Medulla oblongata (tissue), 1 donor: ENCODE data around the gene MAMLD1.

Experiments
- DNase-seq: peaks from one replicate; pipeline ENCODE4 v3.0.0-alpha.2; 2015; ENCODE audit errors: extremely low spot score

MAMLD1 gene

DNA sequence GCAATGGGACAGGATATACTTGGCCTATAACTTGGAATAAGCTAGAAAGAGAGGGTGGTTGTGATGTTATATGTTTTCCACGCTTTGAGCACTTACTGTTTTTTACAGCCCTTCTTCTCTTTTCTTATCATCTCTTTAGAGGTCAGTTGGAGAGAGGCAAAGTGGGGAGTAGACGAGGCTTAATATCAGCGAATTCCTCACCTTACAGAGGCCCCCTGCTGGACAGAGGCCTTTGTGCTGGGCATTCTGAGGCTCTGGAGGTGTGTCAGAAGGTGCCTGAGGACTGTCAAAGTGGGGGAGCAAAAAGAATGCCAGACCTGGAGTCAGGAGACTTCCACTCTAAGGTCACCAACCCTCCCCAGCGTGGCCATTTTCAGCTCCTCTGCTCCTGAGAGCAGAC is 42.5 kb downstream of the MAMLD1 start:
- DNase-seq, result no peak

- DNase-seq, result no peak
These were observed 43.5 kb downstream of the MAMLD1 start for GRCh38 chrX:150406596-150406995.

GRCh38 chrX:150408007-150408406 is 44.9 kb downstream of the MAMLD1 start:
- DNase-seq, result no peak

- no peak for DNase-seq
These were observed 45.4 kb downstream of the MAMLD1 start for GRCh38 chrX:150408561-150408960.

DNA sequence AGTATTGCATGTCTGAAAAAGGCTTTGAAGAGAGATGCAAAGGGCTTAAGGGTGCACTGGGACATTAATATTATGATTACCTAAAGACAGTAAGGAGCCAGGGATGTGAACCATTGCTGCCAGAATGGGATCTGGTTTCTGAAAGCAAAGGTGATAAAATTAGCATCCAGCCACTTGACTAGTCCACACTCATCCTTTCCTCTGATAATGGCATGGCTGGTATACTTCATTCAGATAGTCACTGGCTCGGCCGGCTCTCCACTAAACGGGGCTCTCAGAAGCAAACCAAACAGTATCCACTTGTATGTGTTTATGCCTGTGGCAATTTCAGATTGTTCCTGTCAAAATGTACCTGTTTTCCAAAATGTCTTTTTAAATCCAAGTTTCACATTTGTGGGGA is 46.4 kb downstream of the MAMLD1 start:
- DNase-seq, result no peak

- DNase-seq, result no peak
These were observed 46.8 kb downstream of the MAMLD1 start for GRCh38 chrX:150409964-150410363.

DNA sequence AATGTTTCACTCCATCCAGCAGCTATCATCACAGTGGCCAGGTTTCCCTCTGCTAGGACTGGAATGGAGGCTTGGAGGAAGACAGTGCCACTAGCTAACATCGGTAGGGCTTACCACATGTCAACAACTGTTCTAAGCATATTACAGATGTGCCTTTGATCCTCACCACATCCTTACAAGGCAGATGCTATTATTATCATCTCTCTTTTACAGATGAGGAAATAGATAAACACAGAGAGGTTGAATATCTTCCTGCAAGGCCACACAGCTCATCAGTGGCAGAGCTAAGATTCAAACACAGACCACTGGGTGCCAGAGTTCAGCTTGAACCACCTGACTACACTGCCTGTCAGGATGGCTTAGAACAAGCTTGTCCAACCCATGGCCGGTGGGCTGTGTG is 47.4 kb downstream of the MAMLD1 start:
- no peak for DNase-seq

GRCh38 chrX:150411656-150412055 is 48.5 kb downstream of the MAMLD1 start:
- DNase-seq, result no peak

- DNase-seq, result no peak
These were observed 51.1 kb downstream of the MAMLD1 start for GRCh38 chrX:150414228-150414627.

GRCh38 chrX:150416469-150416868 is 53.4 kb downstream of the MAMLD1 start:
- DNase-seq, result no peak

DNA sequence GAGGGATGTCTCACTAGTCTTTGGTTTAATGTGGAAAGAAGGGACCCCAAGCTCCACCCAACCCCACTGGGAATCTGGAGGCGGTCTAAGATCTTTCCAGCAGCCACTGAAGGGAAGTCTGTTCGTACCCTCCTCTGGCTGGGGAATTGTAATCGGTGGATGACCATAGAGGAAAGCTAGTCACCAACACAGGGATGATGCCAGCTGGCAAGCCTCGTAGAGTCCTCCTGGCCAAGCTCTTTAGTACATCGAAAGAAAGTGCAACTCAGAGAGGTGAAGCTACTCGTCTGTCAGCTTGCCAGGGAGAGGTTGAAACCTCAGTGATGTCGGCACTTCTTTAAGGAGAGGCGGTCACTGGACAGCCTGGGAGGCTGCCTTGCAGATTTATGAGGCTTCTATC is 58.7 kb downstream of the MAMLD1 start:
- no peak for DNase-seq

- no peak for DNase-seq
These were observed 66.5 kb downstream of the MAMLD1 start for GRCh38 chrX:150429594-150429993.

GRCh38 chrX:150436195-150436594 is 73.1 kb downstream of the MAMLD1 start:
- no peak for DNase-seq

DNA sequence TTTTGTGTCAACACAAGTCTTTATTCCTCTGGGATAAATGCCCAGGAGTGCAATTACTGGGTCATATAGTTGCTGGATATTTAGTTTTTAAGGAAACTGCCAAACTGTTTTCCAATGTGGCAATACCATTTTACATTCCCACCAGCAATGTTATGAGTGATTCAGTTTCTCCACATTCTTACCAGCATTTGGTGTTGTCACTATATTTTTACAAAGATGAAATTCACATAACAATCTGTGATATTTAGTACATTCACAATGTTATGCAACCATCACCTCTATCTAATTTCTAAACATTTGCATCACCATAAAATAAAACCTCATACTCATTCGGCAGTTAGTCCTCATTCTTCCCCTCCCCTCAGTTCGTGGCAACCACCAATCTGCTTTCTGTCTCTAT is 75.0 kb downstream of the MAMLD1 start:
- no peak for DNase-seq

GRCh38 chrX:150446151-150446550 is 83.0 kb downstream of the MAMLD1 start:
- DNase-seq, result no peak

DNA sequence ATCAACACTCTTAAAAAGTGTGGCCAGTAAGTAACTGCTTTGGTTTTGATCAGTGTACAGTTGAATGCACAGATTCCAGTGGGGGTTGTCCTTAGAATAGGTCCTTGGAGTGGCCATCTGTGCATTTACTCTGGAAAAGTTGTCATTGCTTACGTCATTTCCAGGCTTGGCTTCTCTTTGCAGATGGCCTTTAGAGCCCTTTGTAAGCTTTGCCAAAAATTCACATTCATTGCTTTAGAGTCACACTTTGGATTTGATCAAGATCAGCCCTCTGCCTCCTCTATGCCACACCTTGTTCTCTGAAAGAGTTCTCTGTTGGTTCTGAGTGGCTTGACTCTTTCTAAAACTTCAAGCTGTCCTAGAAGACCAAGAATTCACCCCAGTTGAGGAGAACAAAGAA is 83.9 kb downstream of the MAMLD1 start:
- no peak for DNase-seq

GRCh38 chrX:150449313-150449712 is 86.2 kb downstream of the MAMLD1 start:
- DNase-seq, result no peak

DNA sequence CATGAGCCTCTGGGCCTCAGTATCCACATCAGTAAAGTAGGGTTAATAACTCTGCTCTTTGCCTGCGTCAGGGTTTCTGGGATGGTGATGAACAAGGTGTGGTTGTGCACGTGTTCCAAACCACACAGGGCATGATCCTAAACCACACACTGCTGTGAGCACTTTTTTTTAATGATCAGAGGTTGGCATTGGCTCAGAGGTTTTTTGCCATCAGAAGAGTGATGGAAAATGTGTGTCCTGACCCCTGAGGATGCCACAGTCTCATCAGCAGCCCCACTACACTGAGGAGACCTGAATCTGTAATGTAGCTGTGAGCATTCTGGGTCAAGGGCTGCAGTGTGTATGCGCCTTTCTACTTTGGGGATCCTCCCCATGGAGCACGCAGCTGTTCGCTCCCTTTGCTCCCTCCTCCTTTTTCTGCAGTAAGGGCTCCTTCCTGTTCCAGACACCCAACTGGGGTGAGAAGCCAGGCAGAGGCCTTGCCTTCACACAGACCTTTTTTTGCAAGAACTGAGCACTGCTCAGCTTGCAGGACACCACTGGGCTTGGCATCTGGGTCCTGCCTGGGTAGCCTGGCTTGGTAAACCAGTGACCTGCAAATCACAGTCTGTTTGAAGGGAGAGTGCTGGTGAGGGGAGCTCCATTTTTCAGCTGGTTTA is 87.5 kb downstream of the MAMLD1 start:
- DNase-seq, result no peak

DNA sequence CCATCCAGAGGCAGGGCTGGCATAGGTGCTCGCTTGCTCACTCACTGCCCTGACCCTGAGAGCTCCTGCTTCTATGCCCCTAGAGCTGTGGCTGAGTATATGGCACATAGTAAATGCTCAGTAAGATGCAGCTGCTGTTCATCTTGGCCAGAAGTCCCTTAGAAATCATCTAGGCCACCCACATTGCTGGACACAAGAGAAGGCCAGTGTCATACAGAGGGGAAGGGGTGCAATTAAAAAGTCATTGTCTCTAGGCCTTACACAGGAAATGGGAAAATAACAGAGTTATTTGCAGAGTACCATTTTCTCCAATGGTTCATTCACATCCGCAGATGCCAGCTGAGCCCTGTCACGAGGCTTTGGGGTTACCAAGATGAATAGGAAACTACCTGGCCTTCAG is 88.8 kb downstream of the MAMLD1 start:
- DNase-seq, result no peak

DNA sequence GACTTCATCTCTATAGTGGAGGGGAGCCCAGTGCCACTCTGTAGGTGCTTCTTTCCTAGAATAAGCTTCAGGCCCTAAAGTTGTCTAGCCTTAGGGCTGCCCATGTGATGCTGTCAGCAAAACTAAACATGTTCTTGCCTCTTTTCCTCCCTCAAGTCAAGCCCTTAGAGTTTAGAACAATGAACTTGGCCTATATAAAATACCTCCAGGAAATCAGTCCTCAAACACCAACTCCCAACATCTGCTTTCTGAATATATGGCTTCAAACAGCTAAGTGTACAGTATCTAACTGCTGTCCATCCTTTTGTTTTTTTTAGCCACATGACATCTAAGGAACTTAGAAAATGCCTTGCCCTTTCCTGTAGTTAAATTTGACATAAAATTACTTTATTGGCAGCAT is 91.0 kb downstream of the MAMLD1 start:
- DNase-seq, result no peak

DNA sequence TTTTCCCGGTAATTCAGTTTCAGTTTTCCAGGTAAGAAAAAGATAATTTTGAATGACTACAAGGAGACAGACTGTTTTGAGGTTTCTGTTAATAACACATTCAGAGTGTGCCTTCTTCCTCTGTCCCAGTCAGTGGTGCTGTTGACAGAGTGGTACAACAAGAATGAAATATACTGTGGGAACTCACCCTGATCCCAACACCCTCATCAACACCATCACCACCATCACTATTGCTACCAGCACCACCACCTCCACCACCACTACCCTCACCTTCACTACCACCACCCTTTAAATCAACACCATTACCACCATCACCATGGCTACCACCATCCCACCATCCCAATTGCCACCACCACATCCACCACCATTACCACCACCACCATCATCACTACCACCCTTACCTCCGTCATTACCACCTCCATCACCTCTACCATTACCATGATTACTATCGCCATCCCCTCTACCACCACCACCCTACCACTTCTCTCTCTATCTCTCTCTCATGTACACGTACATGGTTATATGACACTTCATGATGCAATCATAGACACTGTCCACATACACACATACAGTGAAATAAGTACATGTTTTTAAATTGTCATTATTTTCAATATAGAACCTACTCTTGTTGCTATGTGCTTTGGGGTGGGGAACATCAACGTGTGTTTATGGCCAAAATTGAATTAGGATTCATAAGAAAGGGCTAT is 91.5 kb downstream of the MAMLD1 start:
- DNase-seq, result no peak

DNA sequence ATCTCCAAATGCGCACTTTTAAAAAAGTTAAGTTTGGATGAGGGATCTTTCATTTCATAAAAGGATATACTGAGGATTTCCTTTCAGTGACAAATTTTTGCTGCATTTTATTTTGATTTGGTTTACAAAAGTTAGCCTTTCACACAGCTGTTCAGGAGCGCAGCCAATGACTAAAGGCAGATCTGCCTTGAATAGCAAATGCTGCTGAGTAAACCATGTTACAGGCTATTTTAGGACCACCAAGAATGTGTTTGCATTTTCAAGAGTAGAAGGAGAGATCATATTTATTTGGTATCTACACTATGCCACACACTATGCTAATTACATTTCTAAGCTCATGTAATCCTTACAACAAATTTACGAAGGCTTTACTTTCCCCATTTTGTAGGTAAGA is 92.1 kb downstream of the MAMLD1 start:
- DNase-seq, result no peak

DNA sequence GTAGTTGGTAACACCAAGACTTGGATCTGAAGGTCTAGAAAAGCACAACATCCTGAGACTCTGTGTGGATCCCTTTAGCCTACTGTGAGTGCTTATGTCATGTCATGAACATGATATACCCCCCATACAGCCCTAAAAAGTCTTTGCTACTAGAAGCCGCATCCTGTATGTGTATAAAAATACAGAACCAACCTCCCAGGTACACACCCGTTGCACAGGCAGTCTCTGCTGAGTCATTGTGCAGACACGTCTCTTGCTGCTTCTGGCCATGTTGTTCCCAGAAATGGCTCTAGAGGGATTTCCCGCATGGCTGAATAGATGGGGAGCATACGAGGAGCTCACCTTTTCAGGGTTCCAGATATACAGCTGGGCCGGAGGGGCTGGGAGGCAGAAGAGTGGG is 93.3 kb downstream of the MAMLD1 start:
- no peak for DNase-seq

- no peak for DNase-seq
These were observed 93.8 kb downstream of the MAMLD1 start for GRCh38 chrX:150456941-150457340.
